Measurements from ENCODE around the gene MTUS2.

GRCh38 chr13:29523199-29523961, 703.2 kb downstream of the MTUS2 start:
- TF ChIP-seq, protein P1, sequence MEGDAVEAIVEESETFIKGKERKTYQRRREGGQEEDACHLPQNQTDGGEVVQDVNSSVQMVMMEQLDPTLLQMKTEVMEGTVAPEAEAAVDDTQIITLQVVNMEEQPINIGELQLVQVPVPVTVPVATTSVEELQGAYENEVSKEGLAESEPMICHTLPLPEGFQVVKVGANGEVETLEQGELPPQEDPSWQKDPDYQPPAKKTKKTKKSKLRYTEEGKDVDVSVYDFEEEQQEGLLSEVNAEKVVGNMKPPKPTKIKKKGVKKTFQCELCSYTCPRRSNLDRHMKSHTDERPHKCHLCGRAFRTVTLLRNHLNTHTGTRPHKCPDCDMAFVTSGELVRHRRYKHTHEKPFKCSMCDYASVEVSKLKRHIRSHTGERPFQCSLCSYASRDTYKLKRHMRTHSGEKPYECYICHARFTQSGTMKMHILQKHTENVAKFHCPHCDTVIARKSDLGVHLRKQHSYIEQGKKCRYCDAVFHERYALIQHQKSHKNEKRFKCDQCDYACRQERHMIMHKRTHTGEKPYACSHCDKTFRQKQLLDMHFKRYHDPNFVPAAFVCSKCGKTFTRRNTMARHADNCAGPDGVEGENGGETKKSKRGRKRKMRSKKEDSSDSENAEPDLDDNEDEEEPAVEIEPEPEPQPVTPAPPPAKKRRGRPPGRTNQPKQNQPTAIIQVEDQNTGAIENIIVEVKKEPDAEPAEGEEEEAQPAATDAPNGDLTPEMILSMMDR (conservative IDR thresholded peaks at IDR 0.05; ENCODE audit: low read depth, low read length), result no peak
- TF ChIP-seq EZH2 (IDR thresholded peaks at IDR 0.05; ENCODE audit: borderline replicate concordance, low read depth, low read length, poor library complexity, severe bottlenecking), result no peak
